CD4-positive, alpha-beta T cell treated with Interleukin-6 at 100 ng/mL for 8 hours (primary cell): ENCODE measurements around the gene EPOP.
A peak's percentile ranks its signal among the peaks of the same experiment; 100 is the strongest.

Experiments
- DNase-seq: peaks from one replicate; pipeline ENCODE4 v3.0.0-alpha.2; 2020; ENCODE audit warnings: mixed read lengths, low spot score

Gene EPOP

DNA sequence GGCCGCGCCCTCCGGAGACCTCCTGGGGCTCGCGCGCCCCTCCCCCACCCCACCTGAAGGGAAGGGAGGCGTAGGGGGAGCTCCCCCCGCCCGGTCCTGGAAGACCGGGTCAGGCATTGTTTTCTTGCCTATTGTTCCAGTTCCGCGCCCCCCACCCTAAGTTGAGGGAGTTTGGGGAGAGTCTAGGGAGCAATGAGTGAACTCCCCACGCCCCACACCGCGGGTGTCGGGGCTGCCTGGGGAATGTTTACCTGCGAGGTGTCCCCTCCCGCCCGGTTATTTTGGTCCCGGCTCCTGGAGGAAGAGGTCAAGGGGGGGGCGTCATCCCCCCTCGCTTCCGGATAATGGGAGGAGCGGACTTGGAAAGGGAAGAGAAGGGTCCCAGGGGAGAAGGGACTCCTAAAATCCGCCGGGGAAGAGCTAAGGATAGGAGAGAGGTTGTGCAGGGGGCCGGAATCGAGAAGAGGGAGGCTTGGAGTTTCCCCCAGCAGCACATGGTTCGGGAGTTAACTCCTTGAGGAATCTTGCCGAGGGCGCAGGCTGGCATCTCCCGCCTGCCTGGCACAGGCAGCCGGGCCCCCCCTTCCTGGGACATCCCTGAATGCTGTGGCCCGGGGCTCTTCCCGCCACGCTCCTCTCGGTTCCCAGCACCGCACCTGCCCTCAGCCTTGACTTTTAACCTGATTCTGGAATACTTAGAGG, 31.2 kb upstream of the EPOP start:
- DNase-seq, result no peak

DNA sequence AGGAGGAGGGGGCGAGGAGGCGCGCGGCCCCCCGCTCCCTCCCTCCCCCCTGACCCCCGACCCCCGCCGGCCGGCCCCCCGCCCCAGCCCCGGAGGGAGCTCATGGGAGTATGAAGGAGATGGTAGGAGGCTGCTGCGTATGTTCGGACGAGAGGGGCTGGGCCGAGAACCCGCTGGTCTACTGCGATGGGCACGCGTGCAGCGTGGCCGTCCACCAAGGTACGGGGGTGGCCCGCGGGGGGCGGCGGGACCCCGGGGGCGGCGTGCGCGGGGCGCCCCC, 30.7 kb upstream of the EPOP start:
- DNase-seq, result no peak

DNA sequence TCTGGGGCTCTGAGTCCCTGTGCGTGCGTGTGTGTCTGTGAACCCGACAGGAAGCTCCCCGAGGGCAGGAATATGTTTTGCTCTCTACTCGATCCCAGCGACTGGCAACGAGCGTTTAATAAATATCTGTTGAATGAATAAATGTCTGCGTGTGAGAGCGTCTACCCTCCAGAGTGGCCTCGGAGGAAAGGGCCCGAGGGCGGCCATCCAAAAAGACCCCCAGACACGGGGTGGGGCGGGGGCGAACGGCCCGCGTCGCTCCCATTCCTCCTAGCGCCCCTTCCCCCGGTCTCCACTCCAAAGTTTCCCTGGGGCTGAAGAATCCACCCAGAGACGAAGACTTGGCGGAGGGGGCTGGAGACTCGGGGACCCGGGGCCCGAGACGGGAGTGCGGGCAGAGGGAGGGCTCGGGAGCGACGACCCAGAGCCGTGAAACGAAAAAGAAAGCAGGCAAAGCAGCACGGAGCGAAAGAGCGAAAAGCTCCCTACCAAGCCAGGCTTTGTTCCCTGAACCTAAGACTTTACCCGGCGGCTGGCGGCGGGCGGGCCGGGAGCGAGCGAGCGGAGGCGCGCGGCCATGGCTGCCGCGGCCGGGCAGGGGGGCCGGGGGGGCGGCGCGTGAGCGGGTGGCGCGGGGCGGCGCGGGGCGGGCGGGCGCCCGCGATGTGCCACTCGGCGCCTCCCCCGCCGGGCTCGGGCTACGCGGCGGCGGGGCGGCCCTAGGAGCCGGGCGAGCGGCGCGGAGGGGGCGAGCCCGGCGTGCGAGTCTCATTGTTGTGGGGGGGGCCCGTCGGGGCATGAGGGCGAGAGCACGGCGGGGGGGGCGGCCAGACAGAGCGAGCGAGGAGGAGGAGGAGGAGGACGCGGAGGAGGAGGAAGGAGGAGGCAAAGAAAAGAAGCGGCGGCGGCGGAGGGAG, 30.1 kb upstream of the EPOP start, which contains the start of gene MLLT6:
Gene MLLT6, plus strand, starts transcription at position 668 of the 917 bp plus-strand sequence. CDS start 360 bp downstream, outside the sequence.
- DNase-seq, result peak; percentile 75

DNA sequence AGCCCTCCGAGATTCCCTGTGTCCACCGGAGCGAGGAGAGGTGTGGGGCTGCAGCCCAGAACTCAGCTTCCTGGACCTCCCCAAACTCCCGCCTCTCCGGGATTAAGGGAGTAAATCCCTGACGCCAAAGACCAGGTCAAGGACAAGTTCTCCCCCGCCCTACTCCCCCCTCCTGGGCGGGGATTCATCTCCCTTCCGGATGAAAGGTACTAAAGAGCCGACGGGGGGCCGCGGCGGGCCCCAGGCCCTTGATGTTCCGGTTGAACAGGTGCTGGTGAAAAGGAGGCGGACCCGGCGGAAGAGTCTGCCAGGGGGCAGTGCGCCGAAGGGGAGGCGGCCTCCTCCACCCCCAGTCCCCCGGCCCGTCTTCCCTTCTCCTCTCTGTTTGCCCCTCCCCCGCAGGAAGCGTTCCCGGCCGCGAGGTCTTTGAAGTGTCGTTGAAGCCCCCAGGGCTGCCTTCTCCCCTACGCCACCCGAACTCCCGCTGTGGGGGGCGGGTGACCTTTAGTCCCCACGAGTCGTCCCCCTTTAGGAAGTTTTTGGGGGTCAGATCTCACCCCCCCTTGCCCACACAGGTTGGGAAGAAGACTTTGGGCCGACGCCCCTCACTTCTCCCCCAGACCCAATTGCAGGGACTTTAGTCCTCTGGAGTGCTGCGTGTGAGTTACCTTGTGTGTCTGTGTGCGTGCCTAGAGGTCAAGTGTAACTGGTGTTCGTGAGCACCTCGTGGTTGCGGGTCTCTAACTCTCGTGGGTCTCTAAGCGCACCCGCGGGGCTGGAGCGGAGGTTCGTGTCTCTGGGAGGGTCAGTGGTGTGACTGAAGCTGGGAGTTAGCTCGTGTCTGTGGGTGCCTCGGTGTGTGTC, 29.2 kb upstream of the EPOP start:
- DNase-seq, result peak; percentile 80

GRCh38 chr17:38702916-38703741, 28.4 kb upstream of the EPOP start:
- DNase-seq, result no peak

DNA sequence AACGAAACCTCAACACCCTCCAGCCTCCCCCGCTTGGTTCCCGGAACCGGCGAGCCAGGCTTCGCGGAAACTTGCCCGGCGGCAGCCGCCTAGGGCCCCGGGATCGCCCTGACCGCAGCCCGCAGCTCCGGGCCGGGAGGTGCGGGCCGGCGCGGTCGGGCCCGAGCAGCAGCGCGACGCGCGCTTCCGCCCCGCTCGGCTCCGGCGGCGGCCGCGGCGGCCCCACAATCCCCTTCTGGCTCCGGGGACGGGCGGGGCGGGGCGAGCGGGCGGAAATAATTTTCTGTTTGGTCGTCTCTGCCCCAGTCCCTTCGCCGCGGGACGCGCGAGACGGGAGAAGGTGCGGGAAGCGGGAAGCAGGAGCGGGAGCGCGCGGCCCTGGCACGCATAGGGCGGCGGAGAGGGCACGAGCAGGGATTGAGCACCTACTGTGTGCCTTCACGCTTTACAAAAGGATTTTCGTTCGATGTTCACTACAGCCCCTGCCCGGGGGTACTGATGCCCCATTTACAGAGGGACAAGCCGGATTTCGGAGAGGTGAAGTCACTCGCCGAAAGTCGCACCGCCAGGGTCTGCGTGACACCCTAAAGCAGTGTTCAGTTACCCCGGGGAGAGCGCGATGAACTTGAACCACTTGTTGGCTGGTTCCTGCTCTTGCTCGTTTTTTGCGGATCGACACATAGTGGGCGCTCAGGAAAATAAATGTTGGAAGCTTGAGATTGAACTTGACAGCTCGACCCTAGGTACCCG, 27.6 kb upstream of the EPOP start:
- peak; percentile 75 for DNase-seq

- DNase-seq, result peak; percentile 54
Measured at GRCh38 chr17:38701504-38702165, 26.9 kb upstream of the EPOP start.

DNA sequence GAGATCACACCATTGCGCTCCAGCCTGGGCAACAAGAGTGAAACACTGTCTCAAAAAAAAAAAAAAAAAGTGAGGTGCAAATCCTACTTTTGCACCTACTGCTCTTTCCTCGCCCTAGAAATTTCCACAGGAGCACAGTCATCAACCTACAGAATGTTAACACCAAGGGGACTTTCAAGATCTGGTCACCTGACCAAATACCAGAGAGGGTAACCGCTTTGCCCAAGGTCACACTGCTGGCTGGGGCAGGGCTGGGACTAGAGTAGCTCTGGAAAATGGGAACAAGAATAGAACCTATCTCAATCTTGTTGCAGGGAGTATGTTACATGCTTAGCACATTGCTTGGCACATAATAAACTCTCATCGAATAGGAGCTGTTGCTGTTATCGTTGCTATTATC, 24.0 kb upstream of the EPOP start:
- no peak for DNase-seq

GRCh38 chr17:38697061-38697820, 22.5 kb upstream of the EPOP start:
- DNase-seq, result no peak

DNA sequence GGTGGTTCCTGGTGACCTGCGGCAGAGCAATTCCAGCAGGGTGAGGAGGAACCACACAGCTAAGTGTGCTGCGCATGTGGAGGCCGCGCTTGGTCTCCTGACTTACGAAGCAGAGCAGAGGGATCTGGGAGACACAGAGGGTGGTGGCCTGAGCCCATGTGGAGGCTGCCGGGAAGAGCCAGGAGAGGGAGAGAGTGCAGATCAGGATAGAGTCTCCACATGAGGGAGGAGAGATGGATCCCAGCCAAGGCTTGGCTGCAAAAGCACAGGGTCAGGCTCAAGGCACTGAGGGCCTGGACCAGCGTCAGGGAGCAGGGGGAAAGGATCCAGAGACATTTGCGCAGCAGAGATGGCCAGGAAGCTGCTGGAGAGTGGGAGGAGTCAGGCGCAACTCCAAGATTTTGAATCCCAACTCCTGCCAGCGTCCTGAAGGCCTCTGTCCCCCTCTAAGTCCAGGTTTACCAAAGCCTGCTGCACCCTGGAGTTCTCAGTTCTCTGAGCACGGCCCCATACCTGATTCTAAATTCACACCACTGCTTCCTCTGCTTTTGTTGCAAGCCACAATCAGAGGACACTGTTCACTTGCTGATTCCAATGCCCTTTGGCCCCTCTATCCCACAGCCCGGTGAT, 19.1 kb upstream of the EPOP start:
- no peak for DNase-seq

GRCh38 chr17:38691154-38691553, 16.4 kb upstream of the EPOP start:
- no peak for DNase-seq

- no peak for DNase-seq
Measured at GRCh38 chr17:38690386-38690785, 15.6 kb upstream of the EPOP start.

DNA sequence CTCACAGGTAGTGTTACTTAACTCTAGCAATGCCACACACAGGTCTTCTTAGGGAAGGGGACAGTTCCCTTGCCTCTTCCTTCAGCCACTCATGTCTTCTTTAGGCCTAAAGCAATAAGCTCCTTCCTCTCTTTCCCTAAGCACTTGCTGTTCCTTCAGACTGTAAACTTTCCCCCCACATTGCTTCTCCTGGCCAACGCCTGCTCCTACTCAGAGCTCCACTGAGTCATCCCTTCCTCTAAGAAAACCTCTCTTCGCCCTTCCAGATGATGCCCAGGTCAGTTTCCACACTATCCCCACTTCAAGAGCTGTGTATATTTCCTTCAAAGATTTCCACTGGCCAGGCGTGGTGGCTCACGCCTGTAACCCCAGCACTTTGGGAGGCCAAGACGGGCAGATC, 12.5 kb upstream of the EPOP start:
- DNase-seq, result no peak

- DNase-seq, result no peak
Measured at GRCh38 chr17:38685491-38685890, 10.7 kb upstream of the EPOP start.

DNA sequence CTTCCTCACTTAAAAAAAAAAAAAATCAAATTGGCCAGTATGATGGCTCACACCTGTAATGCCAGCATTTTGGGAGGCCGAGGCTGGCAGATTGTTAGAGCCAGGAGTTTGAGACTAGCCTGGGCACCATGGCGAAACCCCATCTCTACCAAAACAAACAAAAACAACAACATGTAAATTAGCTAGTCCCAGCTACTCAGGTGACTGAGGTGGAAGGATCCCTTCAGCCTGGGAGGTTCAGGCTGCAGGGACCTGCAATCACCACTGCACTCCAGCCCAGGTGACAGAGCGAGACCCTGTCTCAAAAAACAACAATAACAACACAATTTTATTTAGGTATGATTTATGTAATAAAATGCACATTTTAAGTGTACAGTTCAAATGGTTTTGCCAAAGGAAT, 6.3 kb upstream of the EPOP start:
- DNase-seq, result no peak

- no peak for DNase-seq
Measured at GRCh38 chr17:38677819-38678218, 3.1 kb upstream of the EPOP start.

DNA sequence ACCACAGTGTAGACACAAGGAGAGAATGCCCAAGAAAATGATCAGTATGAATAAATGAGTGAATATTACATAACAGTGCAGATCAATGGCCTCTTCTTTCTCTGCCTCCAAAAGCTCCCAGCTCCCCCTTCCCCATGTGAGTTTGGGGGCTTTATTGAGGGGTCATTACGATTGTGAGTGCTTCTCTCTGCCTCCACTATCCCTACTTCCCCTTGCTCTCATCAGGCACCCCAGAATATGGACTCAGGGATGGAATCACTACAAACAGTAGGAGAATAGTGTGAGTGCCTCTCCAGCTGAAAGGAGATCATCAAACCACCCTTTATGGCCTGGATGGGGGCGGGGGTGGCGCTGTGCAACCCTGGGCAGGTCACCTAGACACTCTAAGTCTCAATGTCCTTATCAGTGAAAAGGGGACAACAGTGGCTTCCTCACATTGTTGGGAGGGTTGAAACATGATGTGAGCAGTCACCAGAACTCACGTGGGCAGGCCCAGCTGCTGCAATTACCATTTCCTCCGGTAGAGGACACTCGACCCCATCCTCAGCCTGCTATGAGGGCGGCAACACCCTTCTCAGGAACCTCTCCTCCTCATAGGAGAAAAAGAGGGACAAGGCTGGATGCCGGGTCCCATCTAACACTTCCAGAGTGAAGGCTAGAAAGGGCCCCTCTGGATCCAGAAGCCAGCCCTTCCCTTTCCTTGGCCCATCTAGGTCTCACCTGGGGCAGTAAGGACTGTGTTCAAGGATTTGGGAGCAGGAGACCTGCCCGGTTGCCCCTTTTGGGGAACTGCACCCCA, 2.1 kb upstream of the EPOP start:
- DNase-seq, result peak; percentile 76
